Adrenal gland (tissue), 12 donors: ENCODE measurements around the gene CISH. TPM values are rescaled to one million over a fixed set of nuclear protein-coding genes. Genes with fewer than 3 reads are reported as not detected.

ENCODE experiments used
- DNase-seq, 7 donors: peaks; one replicate each; pipeline ENCODE4 v3.0.0-alpha.2; 2019 to 2020
- H3K27ac ChIP-seq, 5 donors: fragments of 200-600 bp; sonication (generic) in 4 of 5; 1 replicate in 3 of 5; 2 replicates in 2 of 5; pipeline versions ENCODE4 v1.5.1 to v1.8.0; 2016 to 2020; ENCODE audit warnings: mild to moderate bottlenecking in 1 of 5
- H3K27me3 ChIP-seq: fragments of 200-600 bp; 2 replicates; pipeline ENCODE4 v1.8.0; 2021
- H3K36me3 ChIP-seq, 2 donors: fragments of 200-600 bp; replicated peaks in 1 of 2; 1 replicate in 1 of 2; 2 replicates in 1 of 2; pipeline versions ENCODE4 v1.5.1 to v1.8.0; 2018 to 2022
- H3K4me1 ChIP-seq, 2 donors: fragments of 200-600 bp; replicated peaks in 1 of 2; 1 replicate in 1 of 2; 2 replicates in 1 of 2; pipeline versions ENCODE4 v1.5.1 to v1.8.0; 2018 to 2021
- H3K4me3 ChIP-seq, 4 donors: fragments of 200-600 bp; sonication (generic) in 3 of 4; one replicate each; pipeline ENCODE4 v1.5.1; 2016 to 2018
- H3K9me3 ChIP-seq, 3 donors: fragments of 200-600 bp; sonication (generic) in 1 of 3; replicated peaks in 1 of 3; 1 replicate in 2 of 3; 2 replicates in 1 of 3; pipeline versions ENCODE4 v1.5.1 to v1.8.0; 2016 to 2021
- CTCF ChIP-seq, 6 experiments: fragments of 450-650 bp in 4 of 6; fragments of 200-600 bp in 2 of 6; sonication (generic) in 1 of 6; IDR thresholded peaks; 1 replicate in 5 of 6; 2 replicates in 1 of 6; pipeline versions ENCODE4 v1.5.1 to v1.8.0; 2016 to 2021; ENCODE audit warnings: antibody characterized with exemption in 6 of 6, mild to moderate bottlenecking in 2 of 6, moderate library complexity in 1 of 6
- POLR2A ChIP-seq, 2 donors: fragments of 450-650 bp; IDR thresholded peaks; one replicate each; pipeline ENCODE4 v1.6.1; 2017; ENCODE audit warnings: antibody characterized with exemption in 2 of 2, mild to moderate bottlenecking in 2 of 2, moderate library complexity in 1 of 2
- WGBS, 4 donors: extraction: QIAGEN DNeasy Blood & Tissue Kit in 2 of 4; methylation state at CpG; one replicate each; pipeline versions ENCODE4 v1.1.5 to v1.1.7; 2013 to 2017; 5-methylcytosine and 5-hydroxymethylcytosine counted together
- intact Hi-C, 2 donors: fragments of 100-400 bp; cut with DNase I; formaldehyde crosslinking; loops; one replicate each; pipeline versions ENCODE4 v1.14.1 to v1.15.0; 2022 to 2023
- polyA plus RNA-seq, 3 donors: library from polyadenylated mRNA; stranded (reverse); fragments of 200-250 nt in 2 of 3; fragments of 350-450 nt in 1 of 3; fragmentation: Illumina TruSeq in 1 of 3; extraction: RNeasy Lipid Tissue Mini Kit (QIAGEN cat#74804) in 1 of 3; gene quantifications; one replicate each; pipeline ENCODE4 v1.2.3, GENCODE V29; 2013 to 2014
- total RNA-seq, 9 donors: library from RNA; depleted of rRNA in 4 of 9; stranded (reverse); fragments of >200 nt in 4 of 9; fragments of 120-200 nt in 1 of 9; fragmentation: NEBNext Ultra II Directional in 1 of 9; extraction: Animal tissue kit (Norgen Biotek cat#: 25700) in 1 of 9; gene quantifications; one replicate each; pipeline versions ENCODE4 v1.1.0 to v1.2.4, GENCODE V29; 2013 to 2023
- donor health status: healthy with polysubstance abuse.
- donor health status: Bipolar disorder and iron deficiency.
- donor health status: DM: yes; HTN: yes; CAD: no.
- donor health status: DM: no; HTN: no; CAD: no.
- donor health status: DM: no; HTN: no; CAD: no.
- donor health status: DM: yes; HTN: yes; CAD: no.

The CISH gene
- total and polyA plus RNA-seq, 12 donors = 1.8 to 12.6 (median 5.1) TPM

GRCh38 chr3:50623840-50624474 lies 12.4 kb upstream of the CISH start:
- 38 to 62% (median 45%) methylated on average over 5 to 6 of the region's 6 CpGs for WGBS, 4 donors

DNA sequence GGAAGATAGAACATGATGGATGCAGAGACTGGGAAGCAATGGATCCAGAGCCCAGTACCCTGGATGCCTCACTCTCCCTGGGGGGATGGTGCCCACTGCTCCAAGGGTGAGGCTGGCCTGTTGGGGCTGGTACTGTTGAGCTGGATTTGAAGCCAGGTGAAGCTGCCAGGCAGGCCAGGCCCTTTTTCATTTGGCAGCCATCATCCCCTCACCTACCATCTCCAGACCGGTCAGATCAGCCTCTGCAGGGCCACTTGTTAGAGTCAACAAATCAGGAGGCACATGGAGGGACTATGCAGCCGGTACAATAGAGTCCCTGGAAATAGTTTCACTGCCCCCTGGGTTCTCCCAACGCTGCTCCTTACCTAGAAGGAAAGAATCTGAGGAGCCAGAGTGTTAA lies 11.3 kb upstream of the CISH start:
- H3K4me1 ChIP-seq = peaks cover 14 to 54% of the 10 kb centered on the region in 2 donors
- no peak for DNase-seq
- no peaks in the 10 kb centered on the region for H3K27me3 ChIP-seq
- H3K9me3 ChIP-seq = no peaks in the 10 kb centered on the region
- intact Hi-C loops = no loop called here
- WGBS, 4 donors = 89 to 97% (median 91%) methylated on average over 3 of the region's 3 CpGs; no CpG with 5 or more reads in 1 of the 4 donors
- TF ChIP-seq CTCF (IDR thresholded peaks at IDR 0.05) (no peak), POLR2A (IDR thresholded peaks at IDR 0.05) (no peak)
- H3K36me3 ChIP-seq = no peaks in the 10 kb centered on the region
- H3K4me3 ChIP-seq = no peak overlapping the region
- no peak overlapping the region for H3K27ac ChIP-seq

More at GRCh38 chr3:50623840-50624474, 12.4 kb upstream of the CISH start:
- peak in 3 of 7 donors; percentile 40 to 67 (median 42) for DNase-seq
- Histone ChIP-seq H3K27ac (peak overlapping the region in 2 of 5 donors; percentile 21 to 62), H3K27me3 (no peaks in the 10 kb centered on the region), H3K9me3 (no peaks in the 10 kb centered on the region), H3K4me3 (no peak overlapping the region), H3K36me3 (no peaks in the 10 kb centered on the region), H3K4me1 (peaks cover 10 to 46% of the 10 kb centered on the region in 2 donors)
- intact Hi-C loops = no loop called here
- TF ChIP-seq POLR2A (IDR thresholded peaks at IDR 0.05) (no peak), CTCF (IDR thresholded peaks at IDR 0.05) (no peak)

- WGBS, 4 donors = 28 to 65% (median 57%) methylated on average over 4 of the region's 4 CpGs
- no peaks in the 10 kb centered on the region for H3K27me3 ChIP-seq
- peak in 1 of 6 experiments; percentile 14 for TF ChIP-seq CTCF (IDR thresholded peaks at IDR 0.05)
- no peak for TF ChIP-seq POLR2A (IDR thresholded peaks at IDR 0.05)
- H3K9me3 ChIP-seq = no peaks in the 10 kb centered on the region
- intact Hi-C loops = no loop called here
- peaks cover 18 to 51% of the 10 kb centered on the region in 2 donors for H3K4me1 ChIP-seq
- no peak for DNase-seq
- H3K4me3 ChIP-seq = no peak overlapping the region
- peak overlapping the region in 2 of 5 donors; percentile 90 to 97 for H3K27ac ChIP-seq
- no peaks in the 10 kb centered on the region for H3K36me3 ChIP-seq
These were observed 9.2 kb upstream of the CISH start for GRCh38 chr3:50620820-50621219.

GRCh38 chr3:50620420-50620819 lies 8.8 kb upstream of the CISH start:
- peak in 2 of 7 donors; percentile 27 to 57 for DNase-seq
- Histone ChIP-seq H3K4me1 (peaks cover 18 to 51% of the 10 kb centered on the region in 2 donors), H3K27ac (peak overlapping the region in 2 of 5 donors; percentile 90 to 97), H3K4me3 (no peak overlapping the region), H3K27me3 (no peaks in the 10 kb centered on the region), H3K9me3 (no peaks in the 10 kb centered on the region), H3K36me3 (no peaks in the 10 kb centered on the region)
- intact Hi-C loops = no loop called here
- TF ChIP-seq CTCF (IDR thresholded peaks at IDR 0.05) (no peak), POLR2A (IDR thresholded peaks at IDR 0.05) (no peak)
- WGBS, 4 donors = 64 to 100% (median 87%) methylated on average over 1 of the region's 1 CpG
